GDM1 (cell line): ENCODE results near the gene C11orf68.
A peak's percentile ranks its signal among the peaks of the same experiment; 100 is the strongest.

Experiments used
- DNase-seq: peaks from one replicate; lab custom pipeline; 2025; lab: John Stamatoyannopoulos, UW

C11orf68 gene

GRCh38 chr11:65944191-65944590 lies 25.3 kb upstream of the C11orf68 start:
- no peak for DNase-seq

GRCh38 chr11:65942531-65942930 lies 23.7 kb upstream of the C11orf68 start:
- no peak for DNase-seq

- no peak for DNase-seq
Measured at GRCh38 chr11:65941720-65942310, 23.0 kb upstream of the C11orf68 start.

GRCh38 chr11:65937766-65938165 lies 18.9 kb upstream of the C11orf68 start:
- no peak for DNase-seq

GRCh38 chr11:65934014-65934413 lies 15.2 kb upstream of the C11orf68 start:
- DNase-seq, result no peak

GRCh38 chr11:65932558-65932919 lies 13.7 kb upstream of the C11orf68 start:
- DNase-seq, result no peak

- no peak for DNase-seq
Measured at GRCh38 chr11:65931773-65932557, 13.1 kb upstream of the C11orf68 start.

GRCh38 chr11:65928667-65929066 lies 9.8 kb upstream of the C11orf68 start:
- DNase-seq, result no peak

- DNase-seq, result peak; percentile 82
Measured at GRCh38 chr11:65927904-65928397, 9.1 kb upstream of the C11orf68 start.

GRCh38 chr11:65925397-65925796 lies 6.5 kb upstream of the C11orf68 start:
- DNase-seq, result no peak

- DNase-seq, result no peak
Measured at GRCh38 chr11:65922565-65922964, 3.7 kb upstream of the C11orf68 start.

GRCh38 chr11:65921876-65922275 lies 3.0 kb upstream of the C11orf68 start:
- DNase-seq, result no peak

- no peak for DNase-seq
Measured at GRCh38 chr11:65921033-65921555, 2.2 kb upstream of the C11orf68 start.

GRCh38 chr11:65920372-65920802 lies 1.5 kb upstream of the C11orf68 start:
- DNase-seq, result no peak

- peak; percentile 39 for DNase-seq
Measured at GRCh38 chr11:65919573-65920371, 910 bp upstream of the C11orf68 start.

GRCh38 chr11:65919141-65919572 lies 295 bp upstream of the C11orf68 start, which contains the start of gene DRAP1:
DRAP1 (plus strand) TSS chr11:65919426; CDS start chr11:65919502, 76 bp downstream.
- peak; percentile 98 for DNase-seq

GRCh38 chr11:65917434-65918210 lies 1.2 kb downstream of the C11orf68 start:
- DNase-seq, result no peak

- DNase-seq, result no peak
Measured at GRCh38 chr11:65917077-65917433, 1.8 kb downstream of the C11orf68 start.

GRCh38 chr11:65916391-65916790 lies 2.5 kb downstream of the C11orf68 start:
- no peak for DNase-seq

GRCh38 chr11:65915821-65916251 lies 3.0 kb downstream of the C11orf68 start:
- DNase-seq, result no peak

GRCh38 chr11:65915101-65915820 lies 3.6 kb downstream of the C11orf68 start:
- DNase-seq, result no peak
